RCC 7860 (cell line): ENCODE measurements around the gene CKAP2L.
A peak's percentile ranks its signal among the peaks of the same experiment; 100 is the strongest.
"Not testable (repeated sequence)": the region's sequence is repeated elsewhere in the genome, so short reads cannot be mapped to it uniquely, and the experiment has no call there.

ENCODE experiments used
- DNase-seq: peaks from one replicate; pipeline ENCODE4 v3.0.0-alpha.2; 2015; ENCODE audit warnings: low spot score
- FAIRE-seq: peaks from 2 replicates; lab custom pipeline; 2012; peaks lifted over from hg19 to GRCh38; lab: Jason Lieb, UNC

CKAP2L gene

DNA sequence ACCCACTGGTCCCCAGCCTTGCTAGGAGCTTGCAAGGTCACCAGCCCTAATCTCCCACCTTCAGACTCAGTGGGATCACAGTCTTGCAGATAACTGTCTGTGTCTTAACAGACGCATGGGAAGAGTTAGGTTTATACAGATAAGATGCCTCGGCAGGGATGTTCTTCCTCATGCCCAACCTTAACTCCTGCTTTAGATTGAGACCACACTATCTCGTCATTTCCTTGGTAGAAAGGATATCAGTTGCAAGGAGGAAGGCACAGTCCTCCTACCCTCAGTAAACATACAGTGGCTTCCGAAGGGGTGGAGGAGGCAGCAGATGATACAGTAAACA, 36.4 kb downstream of the CKAP2L start:
- FAIRE-seq (no peak), DNase-seq (no peak)

DNA sequence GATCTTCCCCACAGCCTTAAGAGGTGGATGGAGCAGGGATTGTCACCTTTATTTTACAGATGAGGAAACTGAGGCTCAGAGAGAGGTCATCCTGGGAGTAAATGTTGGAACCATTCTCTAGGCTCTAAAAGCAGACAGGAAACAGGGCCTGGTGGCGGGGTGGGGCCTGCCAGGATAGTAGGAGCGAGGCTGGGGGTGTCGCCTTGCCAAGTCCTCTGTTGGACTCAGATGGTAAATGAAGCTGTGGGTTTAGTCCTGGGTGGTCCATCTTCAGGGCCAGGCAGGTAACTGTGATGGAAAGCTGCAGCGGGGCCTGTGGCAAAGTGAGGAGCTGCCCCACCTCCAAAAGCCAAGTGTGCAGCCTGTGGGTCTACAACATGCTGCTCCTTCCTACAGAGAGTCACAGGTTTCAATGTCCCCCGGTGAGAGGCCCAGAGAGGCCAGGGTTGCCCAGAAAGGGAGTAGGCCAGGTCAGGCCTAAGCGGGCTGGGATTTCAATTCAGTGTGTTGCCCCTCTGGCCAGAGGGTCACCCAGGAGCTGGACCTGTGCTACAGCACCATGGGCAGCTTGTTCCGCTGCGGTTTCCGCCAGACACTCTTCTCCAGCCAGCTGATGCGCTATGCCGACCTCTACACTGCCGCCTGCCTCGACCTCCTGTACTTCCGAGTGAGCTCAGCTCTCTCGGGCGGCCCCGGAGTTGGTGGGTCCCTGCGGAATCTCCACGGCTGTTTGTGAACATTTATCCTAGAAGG, 37.0 kb downstream of the CKAP2L start:
- DNase-seq, result no peak
- no peak for FAIRE-seq

DNA sequence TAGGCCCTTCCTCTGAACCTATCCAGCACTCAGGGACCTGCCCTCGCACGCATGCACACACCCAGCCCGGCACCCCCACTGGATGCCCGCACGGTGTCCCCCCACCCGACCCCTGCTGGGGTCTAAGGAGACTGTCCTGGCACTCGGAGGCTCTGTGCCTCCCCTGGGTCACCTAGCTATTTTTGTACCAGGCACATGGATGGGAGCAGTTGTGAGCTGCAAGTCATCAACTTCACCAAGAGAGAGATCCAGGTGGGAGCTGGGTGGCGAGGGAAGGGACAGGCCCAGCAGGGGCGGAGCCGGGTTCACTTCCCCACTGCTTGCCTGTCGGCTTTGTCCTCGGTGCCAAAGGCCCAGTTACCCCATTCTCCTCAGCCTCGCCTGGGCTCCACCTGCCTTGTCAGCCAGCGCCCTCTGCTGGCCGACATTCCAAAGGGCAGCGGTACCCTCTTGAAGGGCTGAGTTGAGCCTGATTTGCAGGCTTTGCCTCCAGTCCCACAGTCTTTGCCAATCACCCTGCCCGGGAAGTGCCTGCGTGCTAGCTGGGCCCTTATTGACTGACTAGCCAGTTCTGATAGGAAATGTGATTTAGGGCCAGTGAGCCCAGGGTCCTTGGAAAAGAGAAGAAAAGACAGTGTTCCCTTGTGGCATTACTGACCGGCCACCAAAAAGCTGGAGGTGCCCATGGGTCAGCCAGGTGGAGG, 37.8 kb downstream of the CKAP2L start:
- FAIRE-seq, result no peak
- peak; percentile 77 for DNase-seq

DNA sequence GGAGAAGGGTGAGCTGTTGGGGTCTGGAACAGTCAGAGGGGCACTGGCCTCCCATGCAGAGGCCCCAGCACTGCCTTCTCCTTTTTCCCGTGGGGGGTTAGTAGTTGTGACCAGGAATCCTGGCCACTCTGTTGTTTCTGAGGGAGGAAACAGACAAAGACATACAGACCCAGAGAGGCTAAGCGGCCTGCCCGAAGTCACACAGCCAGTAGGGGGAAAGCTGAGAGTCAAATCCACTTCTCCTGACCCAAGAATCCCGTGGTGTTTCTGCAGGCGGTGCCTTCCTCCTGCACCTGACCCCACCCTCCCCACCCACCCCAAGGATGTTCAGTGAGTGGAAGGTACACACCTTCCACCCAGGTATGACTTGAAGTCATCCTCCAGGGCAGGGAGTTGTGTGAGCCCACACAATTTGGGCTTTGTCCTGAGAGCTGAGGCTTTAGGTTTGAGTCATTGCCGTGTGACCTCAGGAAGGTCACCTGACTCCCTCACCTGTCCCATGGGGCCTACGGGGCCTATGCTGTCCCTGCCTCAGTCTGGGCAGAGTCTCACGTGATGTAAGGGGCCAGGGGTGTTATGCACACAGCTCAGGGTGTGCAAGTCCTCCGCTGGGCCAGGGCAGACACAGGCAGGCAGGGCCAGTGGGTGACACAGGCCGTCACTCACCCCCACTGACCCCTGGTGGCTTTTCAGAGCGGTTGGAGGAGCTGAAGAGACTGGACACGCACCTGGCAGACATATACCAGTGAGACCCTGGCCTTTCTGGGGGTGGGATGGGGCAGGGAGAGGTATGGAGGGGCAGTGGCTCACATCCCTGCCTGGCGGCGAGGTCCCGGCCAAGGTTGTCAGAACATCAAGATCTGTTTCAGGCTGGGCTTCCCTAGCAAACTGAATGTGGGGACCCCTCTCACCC, 38.6 kb downstream of the CKAP2L start:
- DNase-seq (no peak), FAIRE-seq (no peak)

DNA sequence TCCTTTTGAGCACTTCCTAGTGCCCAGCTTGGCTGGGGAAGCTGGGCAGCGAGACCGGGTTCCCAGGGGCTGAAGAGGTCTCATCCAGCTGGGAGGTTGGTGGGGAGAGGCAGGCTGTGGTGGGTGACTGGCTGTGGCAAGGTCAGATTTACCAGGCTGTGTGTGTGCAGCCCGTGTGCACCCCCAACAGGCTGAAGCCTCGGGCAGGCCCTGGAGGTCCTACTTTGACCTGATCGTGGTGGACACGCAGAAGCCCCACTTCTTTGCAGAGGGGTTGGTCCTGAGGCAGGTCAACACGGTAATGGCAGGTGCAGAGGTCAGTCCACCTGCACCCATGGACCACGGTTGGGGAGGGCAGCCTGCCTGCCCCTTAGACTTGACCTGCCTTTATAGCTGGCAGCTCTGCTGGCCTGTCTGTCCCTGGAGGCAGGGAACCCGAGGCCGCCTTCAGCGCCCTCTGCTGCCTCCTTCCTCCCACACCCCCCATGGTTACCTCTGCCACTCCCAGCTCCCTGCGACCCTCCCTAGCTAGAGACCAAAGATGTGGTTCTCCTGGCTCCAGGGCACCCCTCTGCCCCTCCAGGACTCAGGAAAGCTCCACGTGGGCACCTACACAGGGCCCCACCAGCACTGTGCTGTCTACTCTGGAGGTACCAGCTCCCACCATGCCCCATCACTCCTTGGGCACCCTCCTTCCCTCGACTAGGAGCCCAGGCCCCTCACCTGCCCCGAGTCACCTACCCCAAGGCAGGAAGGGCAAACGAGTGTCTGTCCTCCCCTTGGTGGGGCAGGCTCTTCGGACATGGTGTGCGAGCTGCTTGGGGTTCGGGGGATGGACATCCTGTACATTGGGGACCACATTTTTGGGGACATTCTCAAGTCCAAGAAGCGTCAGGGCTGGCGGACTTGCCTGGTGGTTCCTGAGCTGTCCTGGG, 39.6 kb downstream of the CKAP2L start:
- DNase-seq, result peak; percentile 20
- FAIRE-seq, result no peak

DNA sequence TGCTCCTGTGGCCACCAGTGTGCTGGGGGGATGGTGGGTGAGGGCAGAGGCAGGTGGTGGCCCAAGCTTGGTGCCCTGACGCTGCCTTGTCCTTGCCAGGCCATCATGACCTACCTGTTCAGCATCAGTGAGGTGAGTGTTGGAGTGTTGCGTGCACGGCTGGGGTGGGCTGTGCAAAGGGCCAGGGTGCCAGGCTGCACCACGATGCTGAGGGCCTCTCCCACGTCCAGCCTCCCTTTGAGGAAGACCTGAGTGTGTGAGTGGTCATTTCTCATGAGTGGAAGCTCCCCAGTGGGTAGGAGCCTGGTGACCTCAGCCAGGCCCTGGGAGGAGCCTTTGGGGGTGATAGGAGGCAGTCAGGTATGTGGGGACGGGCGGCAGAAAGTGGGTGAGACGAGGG, 40.4 kb downstream of the CKAP2L start:
- DNase-seq, result no peak
- no peak for FAIRE-seq

DNA sequence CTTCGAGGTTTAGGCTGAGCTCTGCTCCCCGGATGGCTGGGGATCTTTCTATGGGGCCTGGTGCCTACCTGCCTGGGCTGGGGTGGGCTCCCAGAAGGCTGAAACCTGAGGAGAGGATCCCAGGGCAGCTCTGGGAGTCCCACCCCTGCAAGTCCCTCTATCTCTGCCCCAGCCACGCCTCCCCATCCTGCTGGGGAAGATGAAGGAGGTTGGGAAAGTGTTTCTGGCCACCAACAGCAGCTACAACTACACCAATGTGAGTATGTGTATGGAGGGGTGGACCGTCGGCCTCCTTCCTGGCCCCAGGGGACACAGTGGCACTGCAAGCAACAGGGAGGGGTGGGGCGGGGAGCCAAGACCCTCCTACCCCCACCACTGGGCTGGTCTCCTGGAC, 40.9 kb downstream of the CKAP2L start:
- no peak for FAIRE-seq

DNA sequence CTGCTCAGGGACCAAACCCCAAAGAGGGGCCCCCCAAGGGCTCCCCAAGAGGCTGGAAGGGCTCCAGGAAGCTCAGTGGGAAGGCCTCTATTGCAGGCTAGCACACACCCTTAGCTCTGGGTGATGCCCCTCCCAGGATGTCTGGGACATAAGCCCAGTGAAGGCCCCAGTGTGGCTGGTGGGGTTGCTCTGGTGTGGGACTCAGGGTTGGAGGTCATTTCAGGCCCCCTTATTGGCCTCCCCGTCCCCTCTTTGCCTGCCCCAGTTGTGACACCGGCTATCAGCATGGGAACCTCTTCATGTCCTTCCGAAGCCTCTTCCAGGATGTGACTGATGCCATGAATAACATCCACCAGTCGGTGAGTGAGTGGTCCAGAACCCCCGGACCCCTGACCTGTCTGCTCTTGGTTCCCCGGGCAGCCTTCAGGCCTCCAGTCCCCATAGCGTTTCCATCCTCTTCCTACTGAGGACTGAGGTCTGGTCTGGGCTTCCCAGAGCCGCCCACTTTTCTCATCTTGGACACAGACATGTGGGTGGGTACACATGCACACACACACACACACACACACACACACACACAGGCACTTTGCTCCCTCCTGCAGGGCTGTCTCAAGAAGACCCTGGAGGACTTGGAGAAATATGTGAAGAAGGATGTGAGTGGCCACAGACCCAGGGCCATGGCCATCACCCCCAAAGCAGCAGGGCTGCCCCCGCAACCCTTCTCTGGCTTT, 41.4 kb downstream of the CKAP2L start:
- no peak for DNase-seq
- no peak for FAIRE-seq

More for the DNA sequence above, 40.9 kb downstream of the CKAP2L start:
- DNase-seq, result no peak

DNA sequence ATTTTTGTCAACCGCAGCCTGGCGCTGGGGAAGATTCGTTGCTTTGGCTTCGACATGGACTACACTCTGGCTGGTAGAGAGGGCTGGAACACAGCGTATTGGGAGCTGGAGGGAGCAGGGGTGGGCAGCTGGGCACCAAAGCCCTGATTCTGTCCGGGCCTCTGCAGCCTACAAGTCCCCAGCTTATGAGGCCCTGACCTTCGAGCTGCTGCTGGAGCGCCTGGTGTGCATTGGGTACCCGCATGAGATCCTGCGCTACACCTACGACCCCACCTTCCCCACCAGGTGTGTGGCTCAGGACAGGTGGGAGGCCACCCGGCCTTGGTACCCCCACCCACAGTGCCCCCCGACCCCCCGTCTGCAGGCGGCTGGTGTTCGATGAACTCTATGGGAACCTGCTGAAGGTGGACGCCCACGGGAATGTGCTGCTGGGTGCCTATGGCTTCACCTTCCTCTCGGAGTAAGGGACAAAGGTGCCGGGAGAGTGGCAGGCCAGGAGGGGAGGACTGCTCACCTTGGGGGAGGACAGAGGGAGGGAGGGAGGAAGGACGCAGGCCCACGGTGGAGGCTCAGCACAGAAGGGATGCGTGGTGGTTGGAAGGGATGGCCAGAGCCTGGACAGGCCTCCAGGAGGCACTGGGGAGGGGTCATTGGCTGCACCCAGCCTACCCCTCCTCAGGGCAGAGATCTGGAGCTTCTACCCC, 42.4 kb downstream of the CKAP2L start:
- DNase-seq (no peak), FAIRE-seq (no peak)

DNA sequence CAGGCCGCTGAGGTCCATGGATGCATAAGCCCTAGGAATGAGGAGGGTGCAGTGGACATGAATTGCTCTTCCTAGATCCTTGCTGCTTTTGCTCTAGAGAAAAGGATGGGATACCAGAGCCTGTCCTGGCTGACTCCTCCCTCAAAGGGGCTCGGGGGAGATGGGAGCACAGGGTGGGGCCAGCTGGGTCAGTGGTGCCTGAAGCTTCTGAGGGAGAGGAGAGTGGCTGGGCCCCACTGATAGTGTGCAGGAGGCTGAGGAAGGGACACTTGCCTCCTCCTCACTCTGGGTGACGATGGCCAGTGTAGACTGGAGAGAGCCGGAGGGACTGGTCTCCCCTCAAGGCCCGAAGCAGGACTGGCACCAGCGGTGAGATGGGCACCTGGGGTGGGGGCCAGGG, 43.6 kb downstream of the CKAP2L start, which contains the start of gene NT5DC4:
Gene NT5DC4 (plus strand): TSS at position 236 of the 400 bp plus-strand sequence. CDS start 60 bp downstream, at position 296.
- FAIRE-seq, result no peak
- DNase-seq, result no peak

DNA sequence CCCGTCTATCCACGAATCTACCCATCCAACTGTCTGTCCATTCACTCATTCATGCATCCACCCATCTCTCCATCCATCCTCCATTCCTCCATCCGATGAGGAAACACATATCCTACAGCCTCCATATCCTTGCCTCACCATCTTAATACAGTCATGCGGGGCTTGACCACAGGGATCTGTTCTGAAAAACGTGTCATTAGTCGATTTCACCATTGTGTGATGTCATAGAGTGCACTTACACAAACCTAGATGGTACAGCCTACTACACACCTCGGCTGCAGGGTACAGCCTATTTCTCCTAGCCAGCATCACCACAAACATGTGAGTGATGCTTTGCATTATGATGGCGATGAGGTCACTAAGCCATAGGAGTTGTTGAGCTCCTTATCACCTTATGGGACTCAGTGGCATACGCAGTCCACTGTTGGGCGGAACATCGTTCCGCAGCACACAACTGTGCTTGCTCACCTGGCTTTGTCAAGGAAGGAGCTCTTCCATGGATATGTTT, 45.5 kb downstream of the CKAP2L start:
- FAIRE-seq (no peak), DNase-seq (no peak)

DNA sequence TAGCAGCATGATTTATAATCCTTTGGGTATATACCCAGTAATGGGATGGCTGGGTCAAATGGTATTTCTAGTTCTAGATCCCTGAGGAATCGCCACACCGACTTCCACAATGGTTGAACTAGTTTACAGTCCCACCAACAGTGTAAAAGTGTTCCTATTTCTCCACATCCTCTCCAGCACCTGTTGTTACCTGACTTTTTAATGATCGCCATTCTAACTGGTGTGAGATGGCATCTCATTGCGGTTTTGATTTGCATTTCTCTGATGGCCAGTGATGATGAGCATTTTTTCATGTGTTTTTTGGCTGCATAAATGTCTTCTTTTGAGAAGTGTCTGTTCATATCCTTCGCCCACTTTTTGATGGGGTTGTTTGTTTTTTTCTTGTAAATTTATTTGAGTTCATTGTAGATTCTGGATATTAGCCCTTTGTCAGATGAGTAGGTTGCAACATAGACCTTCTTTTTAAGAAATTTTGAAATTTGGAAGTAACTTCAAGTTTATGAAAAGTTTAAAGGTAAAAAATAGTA, 47.5 kb downstream of the CKAP2L start:
- DNase-seq, FAIRE-seq: not testable (repeated sequence)

DNA sequence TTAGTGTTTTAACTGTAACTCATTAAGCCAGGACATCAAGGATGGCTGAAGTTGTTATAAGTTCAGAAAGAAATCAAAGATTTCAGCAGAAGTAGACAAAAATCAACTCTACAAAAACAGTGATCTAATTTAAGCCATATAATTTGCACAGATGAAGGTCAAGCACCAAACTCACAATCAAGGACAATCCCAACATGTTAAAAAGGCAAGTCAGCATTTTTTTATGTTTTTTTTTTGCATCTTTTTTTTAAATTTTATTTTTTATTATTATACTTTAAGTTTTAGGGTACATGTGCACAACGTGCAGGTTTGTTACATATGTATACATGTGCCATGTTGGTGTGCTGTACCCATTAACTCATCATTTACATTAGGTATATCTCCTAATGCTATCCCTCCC, 48.3 kb downstream of the CKAP2L start:
- FAIRE-seq, DNase-seq: not testable (repeated sequence)

DNA sequence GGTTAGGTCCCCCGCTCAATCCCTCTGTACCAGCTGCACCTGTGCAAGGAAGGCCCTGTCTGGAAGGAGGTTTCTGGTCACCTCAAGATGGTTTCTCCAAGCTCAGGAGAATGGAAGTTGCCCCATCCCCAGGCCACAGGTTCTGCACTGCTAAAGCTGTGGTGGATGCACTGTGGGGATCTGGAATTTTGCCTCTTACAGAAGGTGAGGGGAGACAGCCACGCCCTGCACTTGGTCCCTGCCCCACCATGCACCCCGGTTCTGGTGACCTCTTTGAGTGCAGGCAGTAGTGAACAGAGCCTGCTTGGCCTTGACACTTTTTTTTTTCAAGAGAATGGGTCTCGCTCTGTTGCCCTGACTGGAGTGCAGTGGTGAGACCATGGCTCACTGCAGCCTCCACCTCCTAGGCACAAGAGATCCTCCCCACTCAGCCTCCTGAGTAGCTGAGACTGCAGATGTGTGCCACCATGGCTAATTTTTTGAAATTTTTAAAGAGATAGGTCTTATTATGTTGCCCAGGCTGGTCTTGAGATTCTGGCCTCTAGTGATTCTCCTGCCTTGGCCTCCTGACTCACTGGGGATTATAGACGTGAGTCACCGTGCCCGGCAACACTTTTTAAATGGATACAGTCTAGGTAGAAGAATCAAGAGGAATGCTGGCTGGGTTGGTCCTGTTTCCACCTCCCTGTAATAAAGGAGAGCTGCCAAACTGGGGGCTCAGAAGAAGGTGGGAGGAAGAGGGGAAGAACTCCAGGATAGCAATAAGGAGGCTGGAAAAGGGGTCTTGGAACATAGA, 49.4 kb downstream of the CKAP2L start:
- FAIRE-seq, result peak; percentile 83
- DNase-seq, result peak; percentile 77

DNA sequence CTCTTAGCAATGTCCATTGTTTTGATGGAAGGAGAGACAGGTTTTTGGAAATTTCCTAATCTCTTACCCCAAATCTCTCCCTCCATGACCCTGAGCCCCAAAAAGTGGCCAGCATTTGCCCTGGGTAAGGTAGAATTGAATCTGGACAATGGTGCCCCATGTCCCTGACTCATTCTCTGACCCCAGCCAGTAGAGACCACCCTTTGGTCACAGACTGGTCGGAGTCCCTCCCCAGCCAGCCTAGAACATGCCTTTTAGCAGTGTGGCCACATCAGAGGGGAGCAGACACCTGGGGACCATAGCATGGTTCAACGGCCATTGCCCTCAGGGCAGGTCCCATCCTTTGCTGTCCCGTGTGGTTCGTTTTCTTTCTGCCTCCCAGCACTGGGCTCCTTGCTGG, 50.1 kb downstream of the CKAP2L start:
- no peak for DNase-seq
- no peak for FAIRE-seq

DNA sequence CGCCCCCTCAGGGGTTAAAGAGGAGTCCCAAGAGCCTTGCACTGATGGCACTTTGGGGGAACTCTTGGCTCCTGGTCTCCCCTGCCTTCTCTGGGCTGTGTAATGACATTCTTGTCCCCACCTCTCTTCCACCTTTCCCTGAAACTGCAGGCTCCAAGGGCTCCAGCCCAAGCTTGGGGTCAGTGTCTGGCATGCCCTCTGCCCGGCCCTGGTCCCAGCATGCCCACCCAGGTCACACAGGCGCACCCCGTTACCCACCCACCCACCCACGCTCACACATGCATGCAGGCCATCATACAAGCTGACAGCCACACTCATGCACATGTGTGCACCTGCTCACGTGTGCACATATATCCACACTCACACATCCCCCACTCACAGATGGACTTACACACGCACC, 50.5 kb downstream of the CKAP2L start:
- no peak for FAIRE-seq

DNA sequence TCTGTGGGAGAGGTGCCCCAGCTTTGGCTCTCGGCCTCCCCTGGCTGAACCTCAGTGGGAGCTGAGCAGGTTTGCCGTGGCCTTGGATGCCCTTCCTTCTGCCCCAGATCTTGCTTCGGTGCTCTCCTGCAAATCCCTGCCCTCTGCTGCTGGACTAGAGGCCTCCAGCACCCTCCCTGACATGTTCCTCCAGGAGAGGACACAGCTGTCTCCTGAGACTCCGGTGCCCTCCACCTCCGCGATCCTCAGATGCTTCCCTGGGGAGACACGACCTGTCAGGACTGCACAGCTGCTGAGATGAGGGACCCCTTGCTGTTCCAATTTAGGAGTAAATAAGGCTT, 50.9 kb downstream of the CKAP2L start:
- FAIRE-seq (no peak), DNase-seq (no peak)

More for the DNA sequence above, 50.5 kb downstream of the CKAP2L start:
- no peak for DNase-seq
